Stimulated activated CD4-positive, alpha-beta T cell treated with anti-CD3 and anti-CD28 coated beads, TNF-alpha, amount 100 ng/mL, for 24 hours (primary cell): ENCODE measurements around the gene PARP8.

ENCODE experiments used
- DNase-seq, 3 experiments: peaks; one replicate each; pipeline ENCODE4 v3.0.0-alpha.2; 2020; ENCODE audit warnings: low read depth in 3 of 3

PARP8 gene

GRCh38 chr5:50846261-50846660, 179.8 kb downstream of the PARP8 start:
- DNase-seq, result no peak

GRCh38 chr5:50849554-50849953, 183.1 kb downstream of the PARP8 start:
- DNase-seq, result no peak

- DNase-seq, result no peak
Observed at GRCh38 chr5:50853151-50853550, 186.7 kb downstream of the PARP8 start.

GRCh38 chr5:50854082-50854481, 187.6 kb downstream of the PARP8 start:
- DNase-seq, result no peak

- no peak for DNase-seq
Observed at GRCh38 chr5:50855001-50855400, 188.6 kb downstream of the PARP8 start.

- DNase-seq, result no peak
Observed at GRCh38 chr5:50856401-50857119, 190.1 kb downstream of the PARP8 start.

GRCh38 chr5:50863534-50864170, 197.2 kb downstream of the PARP8 start:
- DNase-seq, result no peak

- DNase-seq, result no peak
Observed at GRCh38 chr5:50864466-50864865, 198.0 kb downstream of the PARP8 start.

- DNase-seq, result no peak
Observed at GRCh38 chr5:50866415-50866814, 200.0 kb downstream of the PARP8 start.

GRCh38 chr5:50867140-50867539, 200.7 kb downstream of the PARP8 start:
- DNase-seq, result no peak

- no peak for DNase-seq
Observed at GRCh38 chr5:50873595-50874277, 207.3 kb downstream of the PARP8 start.

GRCh38 chr5:50874306-50875001, 208.0 kb downstream of the PARP8 start:
- DNase-seq, result no peak

GRCh38 chr5:50875002-50875344, 208.5 kb downstream of the PARP8 start:
- DNase-seq, result no peak

- DNase-seq, result no peak
Observed at GRCh38 chr5:50878470-50878869, 212.0 kb downstream of the PARP8 start.

GRCh38 chr5:50881407-50881806, 215.0 kb downstream of the PARP8 start:
- DNase-seq, result no peak

GRCh38 chr5:50886657-50887345, 220.4 kb downstream of the PARP8 start:
- no peak for DNase-seq

GRCh38 chr5:50887889-50888633, 221.6 kb downstream of the PARP8 start:
- no peak for DNase-seq

- no peak for DNase-seq
Observed at GRCh38 chr5:50888751-50889150, 222.3 kb downstream of the PARP8 start.

GRCh38 chr5:50889790-50890189, 223.4 kb downstream of the PARP8 start:
- no peak for DNase-seq
